RWPE2 (cell line): ENCODE results near the gene P2RY4.

Experiments used
- ATAC-seq: fragments of 200-7000 bp; cut with Tn5 transposase; 3 replicates; pipeline ENCODE4 v1.9.1; 2021; ENCODE audit warnings: low read depth
- DNase-seq: peaks from one replicate; pipeline ENCODE4 v3.0.0-alpha.2; 2020; ENCODE audit warnings: low spot score
- H3K27ac ChIP-seq: fragments of 450-650 bp; 2 replicates; pipeline ENCODE4 v1.5.1; 2017; ENCODE audit warnings: mild to moderate bottlenecking; ENCODE audit not compliant: poor library complexity, severe bottlenecking
- H3K27me3 ChIP-seq: fragments of 250-450 bp; sonication (Bioruptor Pico); 2 replicates; pipeline ENCODE4 v1.5.1; 2021; ENCODE audit warnings: mild to moderate bottlenecking, moderate library complexity; ENCODE audit not compliant: insufficient read depth, poor library complexity, severe bottlenecking
- H3K36me3 ChIP-seq: fragments of 250-450 bp; sonication (Bioruptor Pico); 2 replicates; pipeline ENCODE4 v1.5.1; 2020; ENCODE audit warnings: low read depth, mild to moderate bottlenecking, moderate library complexity
- H3K4me1 ChIP-seq: fragments of 250-450 bp; sonication (Bioruptor Pico); 2 replicates; pipeline ENCODE4 v1.5.1; 2021; ENCODE audit warnings: mild to moderate bottlenecking, moderate library complexity; ENCODE audit not compliant: insufficient read depth, poor library complexity, severe bottlenecking
- H3K4me3 ChIP-seq: fragments of 250-450 bp; sonication (Bioruptor Pico); 2 replicates; pipeline ENCODE4 v1.5.1; 2021; ENCODE audit warnings: mild to moderate bottlenecking, moderate library complexity; ENCODE audit not compliant: severe bottlenecking
- H3K9me3 ChIP-seq: fragments of 250-450 bp; sonication (Bioruptor Pico); 2 replicates; pipeline ENCODE4 v1.5.1; 2021; ENCODE audit warnings: mild to moderate bottlenecking, moderate library complexity; ENCODE audit not compliant: severe bottlenecking
- CTCF ChIP-seq: fragments of 450-650 bp; IDR thresholded peaks from one replicate; pipeline ENCODE4 v1.5.1; 2017; ENCODE audit warnings: mild to moderate bottlenecking, moderate library complexity; ENCODE audit not compliant: poor library complexity, severe bottlenecking

The P2RY4 gene

GRCh38 chrX:70268034-70268433 lies 8.0 kb upstream of the P2RY4 start, which contains the start of gene ARR3:
Gene ARR3 (plus strand): TSS chrX:70268334. CDS start chrX:70269386, 1,052 bp downstream.
- Histone ChIP-seq H3K4me3 (no peak within 1 kb of the TSS), H3K27ac (no peak within 1 kb of the TSS), H3K4me1 (no peaks in the 10 kb centered on the region), H3K9me3 (no peaks in the 10 kb centered on the region), H3K27me3 (no peaks in the 10 kb centered on the region), H3K36me3 (no peaks in the 10 kb centered on the region)
- TF ChIP-seq CTCF, result no peak
- ATAC-seq (no peak), DNase-seq (no peak)

- Histone ChIP-seq H3K36me3 (no peaks in the 10 kb centered on the region), H3K9me3 (no peaks in the 10 kb centered on the region)
- no peak for TF ChIP-seq CTCF
Measured at GRCh38 chrX:70264784-70265183, 4.8 kb upstream of the P2RY4 start.

GRCh38 chrX:70262952-70263567 lies 3.1 kb upstream of the P2RY4 start:
- DNase-seq (no peak), ATAC-seq (peak; percentile 95)
- no peaks in the 10 kb centered on the region for H3K36me3 ChIP-seq
- no peak overlapping the region for H3K4me3 ChIP-seq
- no peaks in the 10 kb centered on the region for H3K27me3 ChIP-seq
- H3K9me3 ChIP-seq, result no peaks in the 10 kb centered on the region
- no peak overlapping the region for H3K27ac ChIP-seq
- TF ChIP-seq CTCF, result peak; percentile 66
- no peaks in the 10 kb centered on the region for H3K4me1 ChIP-seq

More at GRCh38 chrX:70264784-70265183, 4.8 kb upstream of the P2RY4 start:
- Histone ChIP-seq H3K4me3 (no peak overlapping the region), H3K27ac (no peak overlapping the region), H3K4me1 (no peaks in the 10 kb centered on the region), H3K27me3 (no peaks in the 10 kb centered on the region)
- ATAC-seq (no peak), DNase-seq (no peak)

- Histone ChIP-seq H3K36me3 (no peaks in the 10 kb centered on the region), H3K9me3 (no peaks in the 10 kb centered on the region), H3K4me1 (peaks cover 23% of the 10 kb centered on the region), H3K4me3 (no peak overlapping the region), H3K27ac (no peak overlapping the region), H3K27me3 (no peaks in the 10 kb centered on the region)
- no peak for DNase-seq
- no peak for TF ChIP-seq CTCF
- ATAC-seq, result no peak
Measured at GRCh38 chrX:70257423-70258288, 2.3 kb downstream of the P2RY4 start.
